Epithelial cell of esophagus (primary cell): ENCODE results near the gene RASSF1.

Source experiments
- DNase-seq: peaks from one replicate; pipeline ENCODE4 v3.0.0; 2010; ENCODE audit warnings: low read depth
- H3K4me3 ChIP-seq: 2 replicates; pipeline ENCODE4 v1.5.1; 2011; ENCODE audit warnings: mild to moderate bottlenecking, low read length, control low read depth
- TF ChIP-seq, protein P1 (sequence below): IDR thresholded peaks from 2 replicates; pipeline ENCODE4 v1.5.1; 2011; ENCODE audit warnings: low read depth, mild to moderate bottlenecking, low read length, control low read depth, inconsistent platforms; ENCODE audit not compliant: insufficient read depth; ENCODE audit errors: missing control alignments

RASSF1 gene

GRCh38 chr3:50340448-50341329 is at the start of gene RASSF1:
Gene RASSF1, minus strand, starts transcription at chr3:50340836. Its CDS starts 31 bp downstream, at chr3:50340805.
- H3K4me3 ChIP-seq: peak within 1 kb of the TSS; percentile 59
- TF ChIP-seq, protein P1, sequence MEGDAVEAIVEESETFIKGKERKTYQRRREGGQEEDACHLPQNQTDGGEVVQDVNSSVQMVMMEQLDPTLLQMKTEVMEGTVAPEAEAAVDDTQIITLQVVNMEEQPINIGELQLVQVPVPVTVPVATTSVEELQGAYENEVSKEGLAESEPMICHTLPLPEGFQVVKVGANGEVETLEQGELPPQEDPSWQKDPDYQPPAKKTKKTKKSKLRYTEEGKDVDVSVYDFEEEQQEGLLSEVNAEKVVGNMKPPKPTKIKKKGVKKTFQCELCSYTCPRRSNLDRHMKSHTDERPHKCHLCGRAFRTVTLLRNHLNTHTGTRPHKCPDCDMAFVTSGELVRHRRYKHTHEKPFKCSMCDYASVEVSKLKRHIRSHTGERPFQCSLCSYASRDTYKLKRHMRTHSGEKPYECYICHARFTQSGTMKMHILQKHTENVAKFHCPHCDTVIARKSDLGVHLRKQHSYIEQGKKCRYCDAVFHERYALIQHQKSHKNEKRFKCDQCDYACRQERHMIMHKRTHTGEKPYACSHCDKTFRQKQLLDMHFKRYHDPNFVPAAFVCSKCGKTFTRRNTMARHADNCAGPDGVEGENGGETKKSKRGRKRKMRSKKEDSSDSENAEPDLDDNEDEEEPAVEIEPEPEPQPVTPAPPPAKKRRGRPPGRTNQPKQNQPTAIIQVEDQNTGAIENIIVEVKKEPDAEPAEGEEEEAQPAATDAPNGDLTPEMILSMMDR: no peak
- DNase-seq: peak; percentile 70

DNA sequence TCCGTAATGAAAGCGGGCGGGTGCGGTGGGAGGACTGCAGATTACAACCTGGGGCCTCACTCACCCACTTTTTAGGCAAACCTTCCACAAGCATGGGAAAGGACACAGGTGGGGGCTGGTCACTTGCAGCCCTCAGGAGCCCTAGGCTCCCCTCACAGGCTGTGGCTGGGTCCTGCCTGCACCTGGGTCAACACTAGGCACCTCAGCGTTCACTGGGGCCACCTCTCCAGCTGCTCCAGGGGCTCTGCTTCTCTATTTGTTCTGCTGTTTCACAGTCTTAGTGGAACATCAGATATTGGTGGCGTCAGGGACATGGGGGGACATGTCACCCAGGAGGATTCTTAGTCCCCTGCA is 48.8 kb upstream of the RASSF1 start:
- DNase-seq: no peak
- TF ChIP-seq, protein P1: no peak
- no peak overlapping the region for H3K4me3 ChIP-seq

DNA sequence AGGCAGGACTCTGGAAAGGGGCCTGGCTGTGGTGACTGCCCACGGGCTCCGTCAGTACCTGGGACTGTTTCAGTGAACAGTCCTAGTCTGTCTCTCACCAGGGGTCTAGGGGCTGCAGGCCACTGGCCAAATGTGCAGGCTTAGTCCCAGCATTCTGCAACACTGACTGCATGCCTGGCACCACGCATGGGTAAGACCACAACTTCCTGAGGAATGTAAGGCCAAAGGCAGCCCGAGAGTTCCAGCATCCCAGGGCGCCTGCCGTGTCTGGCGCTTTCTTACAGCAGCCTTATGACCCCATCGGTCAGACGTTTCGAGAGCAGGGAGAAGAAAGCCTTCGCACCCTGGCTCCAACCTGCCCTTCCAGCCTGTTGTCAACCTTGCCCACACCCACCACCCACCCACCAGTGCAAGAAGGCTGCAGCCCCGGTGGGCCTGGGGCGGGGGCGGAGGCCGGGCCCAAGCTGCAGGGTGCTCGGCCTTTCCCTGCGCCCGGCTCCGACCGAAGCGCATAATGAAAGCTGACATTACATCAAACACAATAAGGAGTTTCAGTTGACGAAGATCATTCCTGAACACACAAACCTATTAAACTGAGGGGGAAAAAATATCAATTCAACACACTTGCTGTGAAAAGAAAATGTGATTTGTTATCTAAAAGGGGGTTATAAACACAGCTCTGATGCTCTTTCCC is 48.2 kb upstream of the RASSF1 start:
- DNase-seq: no peak
- H3K4me3 ChIP-seq: no peak overlapping the region
- TF ChIP-seq, protein P1: no peak

DNA sequence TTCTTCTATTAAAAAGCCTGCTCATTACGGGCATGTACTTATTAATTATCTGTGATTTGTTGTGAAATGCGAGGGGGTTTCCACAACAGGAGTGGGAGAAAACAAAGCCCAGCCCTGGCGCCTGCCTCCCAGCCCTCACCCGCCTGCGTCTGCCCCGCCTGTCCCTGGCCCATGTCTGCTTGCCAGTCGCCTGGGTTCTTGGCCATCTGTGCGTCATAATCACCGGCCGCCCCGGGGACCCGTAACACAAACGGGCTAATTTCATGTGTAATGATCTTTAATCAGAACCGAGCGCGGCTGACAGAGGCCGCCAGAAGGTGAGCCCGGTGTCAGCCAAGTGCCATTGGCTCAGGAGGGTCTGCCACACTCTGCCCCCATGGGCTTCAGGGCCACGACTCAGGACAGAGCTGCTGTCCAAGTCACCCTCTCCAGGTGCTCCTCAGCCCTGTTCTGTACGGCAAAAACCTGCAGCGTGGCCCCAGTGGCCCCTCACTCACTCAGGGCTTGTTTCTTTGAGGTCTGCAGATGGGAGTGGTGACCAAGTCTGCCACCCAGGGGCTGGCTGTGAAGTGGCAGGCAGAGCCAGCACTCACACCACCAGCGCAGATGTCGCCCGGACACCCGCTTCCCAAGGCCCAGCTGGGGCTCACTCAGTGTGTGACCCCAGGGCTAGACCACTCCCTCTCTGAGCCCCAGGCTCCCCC is 47.5 kb upstream of the RASSF1 start:
- peak; percentile 11 for DNase-seq

DNA sequence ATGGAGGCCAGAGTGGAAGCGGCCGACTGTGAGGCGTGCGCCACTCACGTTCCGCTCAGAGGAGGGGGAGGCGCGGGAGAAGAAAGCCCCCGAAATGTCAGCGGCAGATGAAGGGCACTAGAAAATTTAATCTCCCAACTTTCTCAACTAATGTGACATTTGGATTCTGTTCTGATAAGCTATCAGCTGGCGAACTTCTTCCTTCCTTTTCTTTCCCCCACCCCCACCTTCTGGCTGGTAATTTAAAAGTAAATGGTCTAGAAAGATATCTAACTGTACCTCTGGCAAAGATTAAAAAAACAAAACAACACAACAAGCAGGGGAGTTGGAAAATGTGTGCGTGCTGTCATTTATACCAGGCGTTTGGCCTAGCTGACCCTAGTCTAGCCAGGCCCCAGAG is 45.1 kb upstream of the RASSF1 start:
- TF ChIP-seq, protein P1: no peak
- DNase-seq: no peak
- no peak overlapping the region for H3K4me3 ChIP-seq

More for the DNA sequence above, 47.5 kb upstream of the RASSF1 start:
- H3K4me3 ChIP-seq: no peak overlapping the region
- TF ChIP-seq, protein P1: peak; percentile 40

- H3K4me3 ChIP-seq: no peak overlapping the region
- TF ChIP-seq, protein P1: no peak
- DNase-seq: peak; percentile 69
Observed at GRCh38 chr3:50383750-50384149, 43.1 kb upstream of the RASSF1 start.
